Right lobe of liver (tissue), 6 donors: ENCODE data around the gene C10orf105. TPM values are rescaled to one million over a fixed set of nuclear protein-coding genes. Genes with fewer than 3 reads are reported as not detected.

Source experiments
- ATAC-seq, 4 donors: fragments of 200-7000 bp; cut with Tn5 transposase; one replicate each; pipeline ENCODE4 v1.9.1; 2020; ENCODE audit warnings: mild to moderate bottlenecking in 4 of 4, moderate library complexity in 4 of 4
- DNase-seq, 3 donors: peaks; one replicate each; pipeline ENCODE4 v3.0.0-alpha.2; 2020
- H3K27ac ChIP-seq, 3 donors: fragments of 200-600 bp; one replicate each; pipeline ENCODE4 v1.8.0; 2022
- H3K27me3 ChIP-seq, 2 donors: fragments of 200-600 bp; one replicate each; pipeline ENCODE4 v1.8.0; 2022
- H3K36me3 ChIP-seq, 4 donors: fragments of 200-600 bp; sonication (generic) in 1 of 4; one replicate each; pipeline versions ENCODE4 v1.5.1 to v1.8.0; 2017 to 2022; ENCODE audit warnings: control low read depth in 1 of 4
- H3K4me1 ChIP-seq, 4 donors: fragments of 200-600 bp; sonication (generic) in 1 of 4; one replicate each; pipeline versions ENCODE4 v1.5.1 to v1.8.0; 2017 to 2022; ENCODE audit warnings: control low read depth in 1 of 4
- H3K4me3 ChIP-seq, 3 donors: fragments of 200-600 bp; one replicate each; pipeline ENCODE4 v1.8.0; 2022
- H3K9me3 ChIP-seq, 4 donors: fragments of 200-600 bp; sonication (generic) in 1 of 4; one replicate each; pipeline versions ENCODE4 v1.5.1 to v1.8.0; 2017 to 2022; ENCODE audit warnings: control low read depth in 1 of 4
- CTCF ChIP-seq, 4 donors: fragments of 200-600 bp in 3 of 4; fragments of 450-650 bp in 1 of 4; IDR thresholded peaks; one replicate each; pipeline versions ENCODE4 v1.5.1 to v1.8.0; 2016 to 2022; ENCODE audit warnings: antibody characterized with exemption in 4 of 4, mild to moderate bottlenecking in 2 of 4
- POLR2A ChIP-seq: fragments of 450-650 bp; IDR thresholded peaks from one replicate; pipeline ENCODE4 v1.6.1; 2017; ENCODE audit warnings: antibody characterized with exemption, mild to moderate bottlenecking
- WGBS: methylation state at CpG from one replicate; pipeline ENCODE4 v1.1.6; 2018; ENCODE audit warnings: low coverage, low lambda C conversion rate; ENCODE audit not compliant: insufficient coverage; ENCODE audit errors: missing lambda C conversion rate; 5-methylcytosine and 5-hydroxymethylcytosine counted together
- intact Hi-C, 2 donors: fragments of 100-400 bp; cut with DNase I; formaldehyde crosslinking; loops; one replicate each; pipeline versions ENCODE4 v1.11.2 to v1.14.1; 2022
- total RNA-seq, 6 experiments: library from RNA; depleted of rRNA in 2 of 6; stranded (reverse); fragments of >200 nt in 2 of 6; fragmentation: NEBNext Ultra II Directional in 3 of 6; extraction: Animal tissue kit (Norgen Biotek cat#: 25700) in 3 of 6; gene quantifications; one replicate each; pipeline versions ENCODE4 v1.1.0 to v1.2.4, GENCODE V29; 2016 to 2023
- donor health status: DM: no; HTN: yes; CAD: no.
- donor health status: DM: no; HTN: no; CAD: no.
- donor health status: DM: no; HTN: no; CAD: no.
- donor health status: DM: no; HTN: yes; CAD: no.
- donor health status: DM: no; HTN: yes; CAD: no.

C10orf105 gene
- total RNA-seq, 6 experiments from 2014 or later: 0.05 TPM; not detected in 5

- TF ChIP-seq CTCF (IDR thresholded peaks at IDR 0.05) (no peak), POLR2A (no peak)
- Histone ChIP-seq H3K27ac (no peak overlapping the region), H3K27me3 (no peaks in the 10 kb centered on the region), H3K36me3 (no peaks in the 10 kb centered on the region), H3K4me3 (no peak overlapping the region), H3K4me1 (no peaks in the 10 kb centered on the region), H3K9me3 (no peaks in the 10 kb centered on the region)
- WGBS: 89% methylated on average over 24 of the region's 28 CpGs
- DNase-seq: no peak
- ATAC-seq: no peak
- intact Hi-C loops: no loop called here
These were observed 57.7 kb downstream of the C10orf105 start for GRCh38 chr10:71661779-71662336.

Other genes with a start within 250 kb of the C10orf105 start
- 10 to 100 TPM in 3 of 6 experiments, 1 to 10 TPM in 3; 6.1 to 17.1 (median 10.1) TPM for gene VSIR, start 53.7 kb upstream of the C10orf105 start, total RNA-seq
- gene PSAP, start 131.5 kb upstream of the C10orf105 start, total RNA-seq: 100 to 1,000 TPM; 520 to 743 (median 570) TPM
- 1 to 10 TPM in 5 of 6 experiments, under 1 TPM in 1; 0.81 to 2.5 (median 1.8) TPM for gene CHST3, start 244.6 kb upstream of the C10orf105 start, total RNA-seq